ENCODE results near the gene THEMIS. TPM values are rescaled to one million over a fixed set of nuclear protein-coding genes. Genes with fewer than 3 reads are reported as not detected.
"Not testable (repeated sequence)": the region's sequence is repeated elsewhere in the genome, so short reads cannot be mapped to it uniquely, and the experiment has no call there.

The THEMIS gene
- total RNA-seq, 2 experiments from 2014 or later = 79.5 to 80.1 TPM

DNA sequence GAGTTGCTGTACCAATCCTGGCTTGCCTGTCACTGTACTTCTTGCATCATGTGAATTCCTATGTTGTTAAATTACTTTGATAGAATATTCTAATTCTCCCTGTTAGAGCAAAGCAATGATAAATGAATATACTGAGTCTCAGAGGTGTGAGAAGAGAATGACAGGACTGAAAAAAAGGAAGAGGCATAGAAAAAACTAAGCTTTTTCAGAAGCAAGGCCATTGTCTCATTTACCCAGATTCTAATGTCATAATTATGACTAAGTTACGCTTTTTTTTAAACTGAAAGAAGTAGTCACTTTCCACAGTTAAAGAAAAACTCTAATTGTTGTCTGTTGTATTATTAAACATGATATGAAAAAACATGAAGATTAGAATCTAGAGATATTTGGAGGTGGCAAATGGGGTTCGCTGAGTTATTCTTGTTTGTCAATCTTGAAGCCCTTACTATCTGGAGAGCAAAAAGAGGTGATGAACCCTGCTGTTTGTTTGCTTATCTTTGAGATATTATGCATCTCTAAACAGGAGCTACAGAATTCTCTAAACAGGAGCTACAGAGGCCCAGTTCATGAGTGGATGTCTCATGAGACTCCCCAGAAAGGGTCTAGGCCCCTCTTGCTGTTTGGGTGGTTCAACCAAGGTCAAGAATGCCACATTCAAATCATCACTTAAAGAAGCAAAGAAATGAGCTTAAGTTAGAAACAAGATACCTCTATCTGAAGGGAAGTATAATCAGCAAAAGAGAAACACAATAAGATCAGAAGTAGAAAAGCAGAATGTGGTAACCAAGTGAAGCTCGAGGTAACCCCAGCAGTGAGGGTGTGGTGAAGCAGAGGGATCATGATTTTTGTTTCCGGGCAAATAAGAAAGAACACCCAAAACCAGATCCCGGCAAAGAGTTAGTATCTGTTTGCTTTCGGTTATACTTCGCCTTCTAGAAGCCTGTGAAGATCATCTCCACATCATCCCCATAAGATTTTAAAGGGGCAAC, 33.3 kb upstream of the THEMIS start:
- H3K9me3 Mint-ChIP-seq = peaks cover 14% of the 10 kb centered on the region
- CTCF ChIA-PET = interaction anchor here (0.7 to 1.7 kb wide), 11 partner anchors 10 to 154 kb away, joined by 3 to 7 read pairs (median 4); partner anchors contain the start of gene THEMIS
- no peak for TF ChIP-seq CTCF (IDR thresholded peaks at IDR 0.05)
- peak; percentile 84 for ATAC-seq
- no peaks in the 10 kb centered on the region for H3K27me3 Mint-ChIP-seq
- intact Hi-C loops (cut with micrococcal nuclease) = no loop called here
- H3K4me1 Mint-ChIP-seq (ENCODE audit: low read depth) = peaks cover 56% of the 10 kb centered on the region
- peaks cover 30% of the 10 kb centered on the region for H3K36me3 Mint-ChIP-seq (ENCODE audit: low read depth)
- DNase-seq = peak; percentile 71
- H3K4me3 Mint-ChIP-seq = peak overlapping the region; percentile 71
- peak overlapping the region; percentile 96 for H3K27ac Mint-ChIP-seq
- POLR2A ChIA-PET = interaction anchor here (0.6 to 1.2 kb wide), 9 partner anchors 10 to 64 kb away, joined by 3 to 5 read pairs (median 3); no protein-coding TSS in a partner anchor

GRCh38 chr6:127933137-127933536, 32.3 kb upstream of the THEMIS start:
- ATAC-seq = no peak

GRCh38 chr6:127932708-127933107, 31.9 kb upstream of the THEMIS start:
- DNase-seq (no peak), ATAC-seq (no peak)
- H3K4me3 Mint-ChIP-seq = no peak overlapping the region
- peaks cover 32% of the 10 kb centered on the region for H3K36me3 Mint-ChIP-seq (ENCODE audit: low read depth)
- peaks cover 42% of the 10 kb centered on the region for H3K4me1 Mint-ChIP-seq (ENCODE audit: low read depth)
- ChIA-PET CTCF (no interaction called here), POLR2A (interaction anchor here (0.6 to 1.3 kb wide), 2 partner anchors 18 to 32 kb away, joined by 3 read pairs; partner anchors contain the start of gene THEMIS)
- intact Hi-C loops (cut with micrococcal nuclease) = no loop called here
- no peak for TF ChIP-seq CTCF (IDR thresholded peaks at IDR 0.05)
- peak overlapping the region; percentile 60 for H3K27ac Mint-ChIP-seq
- H3K27me3 Mint-ChIP-seq = no peaks in the 10 kb centered on the region
- peaks cover 21% of the 10 kb centered on the region for H3K9me3 Mint-ChIP-seq

More at GRCh38 chr6:127933137-127933536, 32.3 kb upstream of the THEMIS start:
- Mint-ChIP-seq H3K9me3 (peaks cover 20% of the 10 kb centered on the region), H3K36me3 (ENCODE audit: low read depth) (peaks cover 31% of the 10 kb centered on the region), H3K4me1 (ENCODE audit: low read depth) (peaks cover 46% of the 10 kb centered on the region), H3K4me3 (no peak overlapping the region), H3K27ac (peak overlapping the region; percentile 60), H3K27me3 (no peaks in the 10 kb centered on the region)
- intact Hi-C loops (cut with micrococcal nuclease) = no loop called here
- no peak for TF ChIP-seq CTCF (IDR thresholded peaks at IDR 0.05)
- peak; percentile 42 for DNase-seq
- CTCF ChIA-PET = no interaction called here
- POLR2A ChIA-PET = interaction anchor here (1.3 kb wide), 1 partner anchor 32 kb away, joined by 3 read pairs; the partner anchor contains the start of gene THEMIS

DNA sequence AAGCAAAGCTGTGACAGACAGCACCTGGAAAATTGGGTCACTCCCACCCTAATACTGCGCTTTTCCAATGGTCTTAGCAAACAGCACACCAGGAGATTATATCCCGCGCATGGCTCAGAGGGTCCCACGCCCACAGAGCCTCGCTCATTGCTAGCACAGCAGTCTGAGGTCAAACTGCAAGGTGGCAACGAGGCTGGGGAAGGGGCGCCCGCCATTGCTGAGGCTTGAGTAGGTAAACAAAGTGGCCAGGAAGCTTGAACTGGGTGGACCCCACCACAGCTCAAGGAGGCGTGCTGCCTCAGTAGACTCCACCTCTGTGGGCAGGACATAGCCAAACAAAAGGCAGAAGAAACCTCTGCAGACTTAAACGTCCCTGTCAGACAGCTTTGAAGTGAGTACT, 25.6 kb upstream of the THEMIS start:
- ATAC-seq; intact Hi-C loops (cut with micrococcal nuclease); CTCF ChIA-PET; H3K27ac Mint-ChIP-seq; H3K27me3 Mint-ChIP-seq; H3K4me3 Mint-ChIP-seq; POLR2A ChIA-PET; DNase-seq: not testable (repeated sequence)
- peaks cover 31% of the 10 kb centered on the region for H3K9me3 Mint-ChIP-seq
- H3K4me1 Mint-ChIP-seq (ENCODE audit: low read depth) = peaks cover 39% of the 10 kb centered on the region
- peaks cover 28% of the 10 kb centered on the region for H3K36me3 Mint-ChIP-seq (ENCODE audit: low read depth)

DNA sequence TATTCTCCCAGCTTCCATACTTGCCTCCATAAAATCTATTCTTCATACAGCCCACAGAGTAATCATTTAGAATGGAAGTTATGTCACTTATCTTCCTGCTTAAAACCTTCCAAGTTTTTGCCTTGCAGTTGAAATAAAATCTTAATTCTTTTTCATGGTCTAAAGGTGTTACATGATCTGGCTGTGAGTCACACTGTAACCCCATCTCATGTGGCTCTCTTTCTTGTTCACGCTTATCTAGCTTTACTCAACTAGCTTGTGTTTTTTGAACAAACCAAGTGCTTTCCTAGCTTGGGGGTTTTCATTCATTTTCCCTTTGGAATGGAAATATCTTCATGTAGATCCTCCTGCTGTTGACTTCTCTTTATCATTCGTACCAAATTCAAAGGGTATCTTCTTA, 23.6 kb upstream of the THEMIS start:
- Mint-ChIP-seq H3K9me3 (peaks cover 29% of the 10 kb centered on the region), H3K27ac (peak overlapping the region; percentile 83), H3K36me3 (ENCODE audit: low read depth) (peaks cover 24% of the 10 kb centered on the region), H3K27me3 (no peaks in the 10 kb centered on the region), H3K4me1 (ENCODE audit: low read depth) (peaks cover 54% of the 10 kb centered on the region), H3K4me3 (peak overlapping the region; percentile 1)
- CTCF ChIA-PET = interaction anchor here (0.8 to 2.1 kb wide), 3 partner anchors 10 to 69 kb away, joined by 4 to 6 read pairs (median 4); no protein-coding TSS in a partner anchor
- peak; percentile 87 for ATAC-seq
- POLR2A ChIA-PET = interaction anchor here (0.9 kb wide), 1 partner anchor 10 kb away, joined by 3 read pairs; no protein-coding TSS in a partner anchor
- intact Hi-C loops (cut with micrococcal nuclease) = no loop called here
- no peak for DNase-seq
- no peak for TF ChIP-seq CTCF (IDR thresholded peaks at IDR 0.05)
